SHP77 (cell line): ENCODE results near the gene RPS15A.

Source experiments
- DNase-seq, 2 experiments: peaks; one replicate each; lab custom pipeline; 2025; lab: John Stamatoyannopoulos, UW

Gene RPS15A

GRCh38 chr16:18789850-18790706 is at the start of gene RPS15A:
Gene RPS15A (minus strand): TSS chr16:18790334. CDS start chr16:18789113, 1,221 bp downstream.
- peak; percentile 95 for DNase-seq

GRCh38 chr16:18839555-18839954 is 49.4 kb upstream of the RPS15A start:
- no peak for DNase-seq

GRCh38 chr16:18836702-18837101 is 46.6 kb upstream of the RPS15A start:
- DNase-seq = no peak

GRCh38 chr16:18834864-18835263 is 44.7 kb upstream of the RPS15A start:
- no peak for DNase-seq

- no peak for DNase-seq
Observed at GRCh38 chr16:18833707-18834505, 43.8 kb upstream of the RPS15A start.

- no peak for DNase-seq
Observed at GRCh38 chr16:18832613-18833012, 42.5 kb upstream of the RPS15A start.

- DNase-seq = no peak
Observed at GRCh38 chr16:18832006-18832405, 41.9 kb upstream of the RPS15A start.

GRCh38 chr16:18829251-18829650 is 39.1 kb upstream of the RPS15A start:
- no peak for DNase-seq

- DNase-seq = no peak
Observed at GRCh38 chr16:18827890-18828289, 37.8 kb upstream of the RPS15A start.

- no peak for DNase-seq
Observed at GRCh38 chr16:18816286-18816685, 26.2 kb upstream of the RPS15A start.

GRCh38 chr16:18811925-18812324 is 21.8 kb upstream of the RPS15A start:
- no peak for DNase-seq

- DNase-seq = no peak
Observed at GRCh38 chr16:18809165-18809564, 19.0 kb upstream of the RPS15A start.

GRCh38 chr16:18805257-18805773 is 15.2 kb upstream of the RPS15A start:
- no peak for DNase-seq

GRCh38 chr16:18804540-18804939 is 14.4 kb upstream of the RPS15A start:
- DNase-seq = no peak

GRCh38 chr16:18803569-18804462 is 13.7 kb upstream of the RPS15A start:
- DNase-seq = no peak

- DNase-seq = no peak
Observed at GRCh38 chr16:18802767-18803343, 12.7 kb upstream of the RPS15A start.

- DNase-seq = peak; percentile 97 to 99
Observed at GRCh38 chr16:18801145-18801972, 11.2 kb upstream of the RPS15A start, which contains the start of gene ARL6IP1. Gene ARL6IP1 (minus strand): TSS chr16:18801549. CDS start chr16:18801466, 83 bp downstream.

- no peak for DNase-seq
Observed at GRCh38 chr16:18800775-18801144, 10.6 kb upstream of the RPS15A start.

GRCh38 chr16:18800293-18800692 is 10.2 kb upstream of the RPS15A start:
- no peak for DNase-seq

- no peak for DNase-seq
Observed at GRCh38 chr16:18799500-18799899, 9.4 kb upstream of the RPS15A start.
